Prostate gland (tissue), 1 donor: ENCODE data around the gene PTGER2.

Experiments
- POLR2A ChIP-seq: fragments of 450-650 bp; IDR thresholded peaks from one replicate; pipeline ENCODE4 v1.6.1; 2016; ENCODE audit warnings: antibody characterized with exemption, mild to moderate bottlenecking
- POLR2AphosphoS5 ChIP-seq: sonication (generic); formaldehyde crosslinking; IDR thresholded peaks from one replicate; pipeline ENCODE4 v1.6.1; 2017; ENCODE audit warnings: antibody characterized with exemption

GRCh38 chr14:52312931-52313355 lies 1.2 kb upstream of the PTGER2 start:
- TF ChIP-seq POLR2AphosphoS5 (no peak), POLR2A (no peak)
